Nephron (organoid): ENCODE measurements around the gene CALR.
A peak's percentile ranks its signal among the peaks of the same experiment; 100 is the strongest.

Experiments
- H3K27ac Mint-ChIP-seq, 3 experiments: 2 replicates each; pipeline ENCODE4 v1.8.0; 2020; ENCODE audit warnings: mixed read lengths in 3 of 3, mild to moderate bottlenecking in 2 of 3, moderate library complexity in 1 of 3
- H3K27me3 Mint-ChIP-seq: 2 replicates; pipeline ENCODE4 v1.8.0; 2021; ENCODE audit warnings: low read depth, mild to moderate bottlenecking, moderate library complexity, mixed read lengths
- H3K36me3 Mint-ChIP-seq: 2 replicates; pipeline ENCODE4 v1.8.0; 2020; ENCODE audit warnings: low read depth, mixed read lengths
- H3K4me1 Mint-ChIP-seq: 2 replicates; pipeline ENCODE4 v1.8.0; 2020; ENCODE audit warnings: mixed read lengths
- H3K4me3 Mint-ChIP-seq, 3 experiments: 2 replicates each; pipeline ENCODE4 v1.8.0; 2020; ENCODE audit warnings: mild to moderate bottlenecking in 3 of 3, mixed read lengths in 3 of 3, moderate library complexity in 2 of 3
- H3K9me3 Mint-ChIP-seq: 2 replicates; pipeline ENCODE4 v1.8.0; 2020; ENCODE audit warnings: mixed read lengths
- TF ChIP-seq, protein P1 (sequence below), 3 experiments: fragments of 200-600 bp; sonication (generic); IDR thresholded peaks; one replicate each; pipeline ENCODE4 v1.5.0; 2021; ENCODE audit warnings: antibody characterized with exemption in 3 of 3; ENCODE audit not compliant: unreplicated experiment in 3 of 3

Gene CALR

GRCh38 chr19:12932392-12933286 lies 5.8 kb upstream of the CALR start:
- H3K36me3 Mint-ChIP-seq, result peaks cover 17% of the 10 kb centered on the region
- H3K9me3 Mint-ChIP-seq, result no peaks in the 10 kb centered on the region
- H3K27ac Mint-ChIP-seq, result peak overlapping the region; percentile 83 to 94 (median 92)
- no peaks in the 10 kb centered on the region for H3K27me3 Mint-ChIP-seq
- peak overlapping the region; percentile 96 to 98 (median 96) for H3K4me3 Mint-ChIP-seq
- TF ChIP-seq, protein P1, sequence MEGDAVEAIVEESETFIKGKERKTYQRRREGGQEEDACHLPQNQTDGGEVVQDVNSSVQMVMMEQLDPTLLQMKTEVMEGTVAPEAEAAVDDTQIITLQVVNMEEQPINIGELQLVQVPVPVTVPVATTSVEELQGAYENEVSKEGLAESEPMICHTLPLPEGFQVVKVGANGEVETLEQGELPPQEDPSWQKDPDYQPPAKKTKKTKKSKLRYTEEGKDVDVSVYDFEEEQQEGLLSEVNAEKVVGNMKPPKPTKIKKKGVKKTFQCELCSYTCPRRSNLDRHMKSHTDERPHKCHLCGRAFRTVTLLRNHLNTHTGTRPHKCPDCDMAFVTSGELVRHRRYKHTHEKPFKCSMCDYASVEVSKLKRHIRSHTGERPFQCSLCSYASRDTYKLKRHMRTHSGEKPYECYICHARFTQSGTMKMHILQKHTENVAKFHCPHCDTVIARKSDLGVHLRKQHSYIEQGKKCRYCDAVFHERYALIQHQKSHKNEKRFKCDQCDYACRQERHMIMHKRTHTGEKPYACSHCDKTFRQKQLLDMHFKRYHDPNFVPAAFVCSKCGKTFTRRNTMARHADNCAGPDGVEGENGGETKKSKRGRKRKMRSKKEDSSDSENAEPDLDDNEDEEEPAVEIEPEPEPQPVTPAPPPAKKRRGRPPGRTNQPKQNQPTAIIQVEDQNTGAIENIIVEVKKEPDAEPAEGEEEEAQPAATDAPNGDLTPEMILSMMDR (IDR thresholded peaks at IDR 0.05; ENCODE audit: unreplicated experiment in 3 of 3), result no peak
- H3K4me1 Mint-ChIP-seq, result peaks cover 22% of the 10 kb centered on the region

- peak within 1 kb of the TSS; percentile 96 to 98 (median 96) for H3K4me3 Mint-ChIP-seq
- peaks cover 15% of the 10 kb centered on the region for H3K36me3 Mint-ChIP-seq
- TF ChIP-seq, protein P1 (IDR thresholded peaks at IDR 0.05; ENCODE audit: unreplicated experiment in 3 of 3), result no peak
- peak within 1 kb of the TSS; percentile 83 to 94 (median 92) for H3K27ac Mint-ChIP-seq
- H3K27me3 Mint-ChIP-seq, result no peaks in the 10 kb centered on the region
- H3K9me3 Mint-ChIP-seq, result no peaks in the 10 kb centered on the region
- H3K4me1 Mint-ChIP-seq, result peaks cover 30% of the 10 kb centered on the region
These were observed 4.9 kb upstream of the CALR start, which contains the start of gene FARSA for GRCh38 chr19:12933287-12934072. Gene FARSA, minus strand, starts transcription at chr19:12933711. Its CDS starts 15 bp downstream, at chr19:12933696.

- H3K27ac Mint-ChIP-seq, result no peak overlapping the region
- TF ChIP-seq, protein P1 (IDR thresholded peaks at IDR 0.05; ENCODE audit: unreplicated experiment in 3 of 3), result no peak
- H3K9me3 Mint-ChIP-seq, result no peaks in the 10 kb centered on the region
- peaks cover 19% of the 10 kb centered on the region for H3K36me3 Mint-ChIP-seq
- H3K27me3 Mint-ChIP-seq, result no peaks in the 10 kb centered on the region
- peak overlapping the region; percentile 23 to 45 (median 36) for H3K4me3 Mint-ChIP-seq
- H3K4me1 Mint-ChIP-seq, result peaks cover 43% of the 10 kb centered on the region
These were observed 3.3 kb upstream of the CALR start for GRCh38 chr19:12935071-12935470.

DNA sequence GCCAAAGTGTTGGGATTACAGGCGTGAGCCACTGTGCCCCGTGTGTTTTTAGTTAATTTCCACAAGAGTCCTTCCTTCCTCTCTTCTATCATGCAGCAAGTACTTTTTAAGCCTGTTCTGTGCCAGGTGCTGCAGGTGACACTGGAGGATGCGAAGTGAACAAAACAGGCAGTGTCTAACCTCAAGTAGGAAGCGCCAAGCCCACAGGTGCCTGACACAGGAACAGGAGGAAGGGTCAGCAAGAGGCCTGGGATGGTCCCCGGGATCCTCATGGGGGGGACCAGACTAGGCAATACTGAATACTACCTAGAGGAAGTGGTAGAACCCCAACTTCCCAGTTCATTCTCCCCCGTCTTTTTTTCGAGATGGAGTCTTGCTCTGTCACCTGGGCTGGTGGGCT lies 1.8 kb upstream of the CALR start:
- Mint-ChIP-seq H3K27me3 (no peaks in the 10 kb centered on the region), H3K9me3 (no peaks in the 10 kb centered on the region), H3K36me3 (peaks cover 33% of the 10 kb centered on the region), H3K27ac (no peak overlapping the region), H3K4me3 (peak overlapping the region; percentile 34 to 69 (median 40)), H3K4me1 (peaks cover 51% of the 10 kb centered on the region)
- TF ChIP-seq, protein P1 (IDR thresholded peaks at IDR 0.05; ENCODE audit: unreplicated experiment in 3 of 3), result no peak

- H3K4me3 Mint-ChIP-seq, result peak overlapping the region; percentile 96 to 100 (median 99)
- peaks cover 50% of the 10 kb centered on the region for H3K4me1 Mint-ChIP-seq
- H3K27me3 Mint-ChIP-seq, result no peaks in the 10 kb centered on the region
- TF ChIP-seq, protein P1 (IDR thresholded peaks at IDR 0.05; ENCODE audit: unreplicated experiment in 3 of 3), result no peak
- peaks cover 41% of the 10 kb centered on the region for H3K36me3 Mint-ChIP-seq
- H3K9me3 Mint-ChIP-seq, result no peaks in the 10 kb centered on the region
- peak overlapping the region; percentile 87 to 97 (median 96) for H3K27ac Mint-ChIP-seq
These were observed 1.1 kb upstream of the CALR start for GRCh38 chr19:12937093-12937926.
